Measurements from ENCODE around the gene NALCN.
"Not testable (repeated sequence)": the region's sequence is repeated elsewhere in the genome, so short reads cannot be mapped to it uniquely, and the experiment has no call there.

NALCN gene

GRCh38 chr13:101341464-101341863, 74.8 kb downstream of the NALCN start:
- DNase-seq (ENCODE audit: low read depth) = peak; percentile 29

- DNase-seq (ENCODE audit: low read depth) = no peak
These were observed 77.1 kb downstream of the NALCN start for GRCh38 chr13:101339202-101339601.

- DNase-seq (ENCODE audit: low read depth) = no peak
These were observed 83.7 kb downstream of the NALCN start for GRCh38 chr13:101332583-101332982.

- DNase-seq (ENCODE audit: low read depth) = no peak
These were observed 84.6 kb downstream of the NALCN start for GRCh38 chr13:101331731-101332130.

- DNase-seq (ENCODE audit: low read depth) = no peak
These were observed 88.4 kb downstream of the NALCN start for GRCh38 chr13:101327871-101328270.

- DNase-seq (ENCODE audit: low read depth) = no peak
These were observed 89.6 kb downstream of the NALCN start for GRCh38 chr13:101326710-101327109.

- DNase-seq (ENCODE audit: low read depth) = no peak
These were observed 90.9 kb downstream of the NALCN start for GRCh38 chr13:101325423-101325822.

- no peak for DNase-seq (ENCODE audit: low read depth)
These were observed 92.7 kb downstream of the NALCN start for GRCh38 chr13:101323601-101324000.

GRCh38 chr13:101317986-101318523, 98.3 kb downstream of the NALCN start:
- no peak for DNase-seq (ENCODE audit: low read depth)

- not testable (repeated sequence) for DNase-seq (ENCODE audit: low read depth)
These were observed 102.8 kb downstream of the NALCN start for GRCh38 chr13:101313479-101313878.

GRCh38 chr13:101309014-101309619, 107.2 kb downstream of the NALCN start:
- peak; percentile 47 for DNase-seq (ENCODE audit: low read depth)

GRCh38 chr13:101308247-101309013, 107.9 kb downstream of the NALCN start:
- no peak for DNase-seq (ENCODE audit: low read depth)

GRCh38 chr13:101307181-101307701, 109.1 kb downstream of the NALCN start:
- DNase-seq (ENCODE audit: low read depth) = peak; percentile 57

- DNase-seq (ENCODE audit: low read depth) = no peak
These were observed 109.5 kb downstream of the NALCN start for GRCh38 chr13:101306773-101307172.

GRCh38 chr13:101305981-101306411, 110.3 kb downstream of the NALCN start:
- no peak for DNase-seq (ENCODE audit: low read depth)

GRCh38 chr13:101303521-101303920, 112.8 kb downstream of the NALCN start:
- no peak for DNase-seq (ENCODE audit: low read depth)

- DNase-seq (ENCODE audit: low read depth) = no peak
These were observed 115.3 kb downstream of the NALCN start for GRCh38 chr13:101301053-101301452.

- DNase-seq (ENCODE audit: low read depth) = no peak
These were observed 115.8 kb downstream of the NALCN start for GRCh38 chr13:101300531-101300930.

GRCh38 chr13:101298517-101298916, 117.8 kb downstream of the NALCN start:
- DNase-seq (ENCODE audit: low read depth) = peak; percentile 6

GRCh38 chr13:101297794-101298193, 118.5 kb downstream of the NALCN start:
- DNase-seq (ENCODE audit: low read depth) = no peak

GRCh38 chr13:101292711-101293110, 123.6 kb downstream of the NALCN start:
- DNase-seq (ENCODE audit: low read depth) = no peak

GRCh38 chr13:101291646-101292515, 124.4 kb downstream of the NALCN start:
- DNase-seq (ENCODE audit: low read depth) = no peak
